Measurements from ENCODE around the gene DDHD1.

The DDHD1 gene

DNA sequence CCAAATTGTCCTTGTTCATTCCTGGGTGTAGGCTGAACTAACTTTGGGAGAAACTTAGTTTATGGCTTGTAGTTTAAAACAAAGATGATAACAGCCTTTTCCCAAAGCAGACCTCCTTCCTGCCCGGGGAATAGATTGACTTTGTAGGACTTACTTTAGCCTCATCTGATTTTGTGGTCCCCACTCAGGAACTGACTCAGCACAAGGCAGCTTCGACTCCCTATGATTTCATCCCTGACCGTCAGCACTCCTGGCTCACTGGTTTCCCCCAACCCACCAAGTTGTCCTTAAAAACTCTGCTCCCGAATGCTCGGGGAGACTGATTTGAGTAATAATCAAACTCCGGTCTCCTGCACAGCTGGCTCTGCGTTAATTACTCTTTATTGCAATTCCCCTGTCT is 40.1 kb upstream of the DDHD1 start:
- Histone ChIP-seq H3K36me3 (ENCODE audit: control insufficient read depth in 2 of 2, insufficient read depth in 1 of 2, low read length in 2 of 2) (no peaks in the 10 kb centered on the region), H3K4me1 (ENCODE audit: control insufficient read depth, insufficient read depth, low read length) (no peaks in the 10 kb centered on the region), H3K27ac (ENCODE audit: extremely low read depth, low read depth, low read length) (no peak overlapping the region), H3K4me3 (ENCODE audit: low read depth, low read length) (no peak overlapping the region), H3K9me3 (ENCODE audit: control insufficient read depth, insufficient read depth, low read depth, low read length) (no peaks in the 10 kb centered on the region; the same call in 1 of the 2 replicates)
- CTCF ChIA-PET = no interaction called here
- TF ChIP-seq ZNF248 (tag by site-specific recombination; IDR thresholded peaks at IDR 0.05) = no peak
- TF ChIP-seq ZNF184 (tag by site-specific recombination; IDR thresholded peaks at IDR 0.05) = no peak
- no peak for TF ChIP-seq MEIS1 (CRISPR knock-in tag; IDR thresholded peaks at IDR 0.05; ENCODE audit: borderline replicate concordance)
- no peak for TF ChIP-seq ZNF10 (tag by site-specific recombination; IDR thresholded peaks at IDR 0.05)
- TF ChIP-seq ZNF223 (tag by site-specific recombination; IDR thresholded peaks at IDR 0.05) = no peak
- TF ChIP-seq ZNF837 (tag by site-specific recombination; IDR thresholded peaks at IDR 0.05) = no peak
- TF ChIP-seq ZSCAN4 (tag by site-specific recombination; IDR thresholded peaks at IDR 0.05) = no peak
- TF ChIP-seq ZNF513 (tag by site-specific recombination; IDR thresholded peaks at IDR 0.05) = no peak
- no peak for TF ChIP-seq SETDB1 (IDR thresholded peaks at IDR 0.05; ENCODE audit: insufficient read length, low read length)
- no peak for TF ChIP-seq ZNF211 (tag by site-specific recombination; IDR thresholded peaks at IDR 0.05; ENCODE audit: low read depth)
- TF ChIP-seq SCRT2 (tag by site-specific recombination; IDR thresholded peaks at IDR 0.05) = no peak
- POLR2A ChIA-PET = no interaction called here

- no peak overlapping the region for H3K4me3 ChIP-seq (ENCODE audit: low read depth, low read length)
- H3K9me3 ChIP-seq (ENCODE audit: control insufficient read depth, insufficient read depth, low read depth, low read length) = no peaks in the 10 kb centered on the region; the same call in 1 of the 2 replicates
- ChIA-PET POLR2A (no interaction called here), CTCF (interaction anchor here (1.0 kb wide), 1 partner anchor 115 kb away, joined by 3 read pairs; no protein-coding TSS in a partner anchor)
- H3K4me1 ChIP-seq (ENCODE audit: control insufficient read depth, insufficient read depth, low read length) = no peaks in the 10 kb centered on the region
- no peaks in the 10 kb centered on the region for H3K36me3 ChIP-seq (ENCODE audit: control insufficient read depth in 2 of 2, insufficient read depth in 1 of 2, low read length in 2 of 2)
- no peak overlapping the region for H3K27ac ChIP-seq (ENCODE audit: extremely low read depth, low read depth, low read length)
- TF ChIP-seq ZNF26 (tag by site-specific recombination; IDR thresholded peaks at IDR 0.05) (no peak), ZNF549 (tag by site-specific recombination; IDR thresholded peaks at IDR 0.05) (no peak), ZNF324 (tag by site-specific recombination; IDR thresholded peaks at IDR 0.05) (no peak), ZNF423 (tag by site-specific recombination; IDR thresholded peaks at IDR 0.05) (no peak), ZNF777 (tag by site-specific recombination; IDR thresholded peaks at IDR 0.05; ENCODE audit: borderline replicate concordance) (no peak)
- TF ChIP-seq, protein P1, sequence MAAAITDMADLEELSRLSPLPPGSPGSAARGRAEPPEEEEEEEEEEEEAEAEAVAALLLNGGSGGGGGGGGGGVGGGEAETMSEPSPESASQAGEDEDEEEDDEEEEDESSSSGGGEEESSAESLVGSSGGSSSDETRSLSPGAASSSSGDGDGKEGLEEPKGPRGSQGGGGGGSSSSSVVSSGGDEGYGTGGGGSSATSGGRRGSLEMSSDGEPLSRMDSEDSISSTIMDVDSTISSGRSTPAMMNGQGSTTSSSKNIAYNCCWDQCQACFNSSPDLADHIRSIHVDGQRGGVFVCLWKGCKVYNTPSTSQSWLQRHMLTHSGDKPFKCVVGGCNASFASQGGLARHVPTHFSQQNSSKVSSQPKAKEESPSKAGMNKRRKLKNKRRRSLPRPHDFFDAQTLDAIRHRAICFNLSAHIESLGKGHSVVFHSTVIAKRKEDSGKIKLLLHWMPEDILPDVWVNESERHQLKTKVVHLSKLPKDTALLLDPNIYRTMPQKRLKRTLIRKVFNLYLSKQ (tag by site-specific recombination; IDR thresholded peaks at IDR 0.05; ENCODE audit: borderline replicate concordance) = no peak
Observed at GRCh38 chr14:53192052-53192760, 39.1 kb upstream of the DDHD1 start.
